HG03159 (cell line): ENCODE data around the gene GH1.
"Not testable (repeated sequence)": the region's sequence is repeated elsewhere in the genome, so short reads cannot be mapped to it uniquely, and the experiment has no call there.

ENCODE experiments used
- ATAC-seq: cut with Tn5 transposase; IDR thresholded peaks from one replicate; pipeline ENCODE4 v1.9.1; 2021; ENCODE audit warnings: mild to moderate bottlenecking, moderate library complexity; ENCODE audit not compliant: unreplicated experiment

GH1 gene

GRCh38 chr17:63918789-63919305 lies at the start of gene GH1:
Gene GH1, minus strand, starts transcription at chr17:63918839. Its CDS starts 63 bp downstream, at chr17:63918776.
- not testable (repeated sequence) for ATAC-seq

DNA sequence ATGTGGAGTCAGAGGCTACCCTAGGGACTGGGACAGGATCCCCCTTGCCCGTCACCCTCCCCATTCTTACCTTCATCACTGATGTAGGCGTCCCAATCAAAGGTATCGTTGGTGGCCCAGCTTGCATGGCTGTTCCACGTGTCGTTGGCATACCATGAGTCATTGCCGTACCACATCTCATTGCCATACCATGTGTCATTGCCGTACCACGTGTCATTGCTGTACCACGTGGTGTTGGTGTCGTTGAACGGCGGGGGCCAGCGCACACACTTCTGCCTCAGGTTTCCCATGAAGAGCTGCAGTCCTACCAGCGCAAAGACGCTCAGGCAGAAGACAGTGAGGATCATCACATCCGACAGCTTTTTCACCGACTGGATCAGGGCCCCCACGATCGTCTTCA lies 49.3 kb upstream of the GH1 start:
- ATAC-seq: no peak

GRCh38 chr17:63966646-63967264 lies 48.1 kb upstream of the GH1 start:
- ATAC-seq: peak; percentile 70

- no peak for ATAC-seq
Measured at GRCh38 chr17:63963123-63963522, 44.5 kb upstream of the GH1 start.

DNA sequence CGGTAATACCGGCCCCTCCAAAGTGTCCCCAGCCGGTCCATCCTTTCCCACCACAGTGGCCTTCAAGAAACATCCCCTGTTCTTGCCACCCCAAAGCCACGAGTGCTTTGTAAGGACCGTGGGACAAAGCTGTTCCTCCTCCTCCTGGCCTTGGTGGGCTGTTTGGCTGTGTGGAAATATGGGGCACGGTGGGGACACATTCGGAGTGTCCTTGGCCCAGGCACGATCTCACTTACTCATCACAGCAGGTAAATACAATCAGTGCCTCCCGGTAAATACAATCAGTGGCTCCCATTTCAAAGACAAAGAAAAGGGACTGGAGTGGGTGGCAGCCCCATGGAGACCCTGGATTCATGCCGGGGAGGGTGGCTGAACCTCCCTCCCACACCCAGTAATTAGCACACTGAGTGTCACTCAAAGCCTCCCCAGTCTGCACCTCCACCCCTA lies 43.7 kb upstream of the GH1 start:
- ATAC-seq: no peak

GRCh38 chr17:63961355-63962212 lies 42.9 kb upstream of the GH1 start:
- ATAC-seq: no peak

DNA sequence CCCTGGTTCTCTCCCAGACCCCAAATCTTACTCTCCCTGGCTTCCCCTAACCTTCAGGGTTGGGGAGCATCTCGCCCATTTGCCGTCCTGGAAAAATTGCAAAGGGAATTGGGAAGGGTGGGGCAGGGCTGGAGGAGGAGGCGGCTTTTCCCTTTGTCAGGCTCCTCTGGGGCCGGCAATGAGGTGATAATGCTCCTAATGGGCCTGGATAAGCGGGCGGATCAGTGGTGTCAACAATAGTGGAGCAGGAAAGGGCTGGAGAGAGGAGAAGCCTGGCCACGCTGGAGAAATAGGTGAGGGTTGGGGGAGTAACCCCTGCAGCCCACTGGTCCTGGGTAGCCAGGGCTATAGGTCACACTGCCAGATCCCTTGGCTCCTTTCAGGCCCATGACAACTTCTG lies 41.8 kb upstream of the GH1 start:
- ATAC-seq: no peak

- no peak for ATAC-seq
Measured at GRCh38 chr17:63960006-63960405, 41.4 kb upstream of the GH1 start.

DNA sequence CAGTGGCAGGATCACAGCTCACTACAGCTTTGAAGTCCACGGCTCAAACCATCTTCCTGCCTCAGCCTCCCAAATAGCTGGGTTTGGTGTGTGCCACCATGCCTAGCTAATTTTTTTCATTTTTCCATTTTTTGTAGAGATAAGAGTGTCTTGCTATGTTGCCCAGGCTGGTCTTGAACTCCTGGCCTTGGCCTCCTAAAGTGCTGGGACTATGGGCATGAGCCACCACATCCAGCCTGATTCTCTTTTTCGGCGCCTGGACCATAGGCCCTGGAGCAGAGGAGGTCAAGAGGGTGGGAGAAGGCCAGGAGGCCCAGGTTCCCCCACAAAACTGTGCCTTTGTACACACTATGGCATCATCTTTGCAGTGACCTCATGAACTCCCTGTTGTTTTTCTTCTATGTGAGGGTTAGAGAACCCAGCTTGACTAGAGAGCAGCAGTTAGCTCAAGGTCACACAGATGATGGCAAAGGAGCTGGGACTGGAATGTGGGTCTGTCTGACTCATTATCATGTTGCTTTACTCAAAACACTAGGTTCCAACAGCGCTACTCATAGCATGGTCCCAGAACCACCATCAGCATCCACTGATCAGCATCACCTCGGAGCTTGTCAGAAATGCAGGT lies 37.8 kb upstream of the GH1 start:
- no peak for ATAC-seq

- ATAC-seq: no peak
Measured at GRCh38 chr17:63955791-63956190, 37.2 kb upstream of the GH1 start.

- no peak for ATAC-seq
Measured at GRCh38 chr17:63955232-63955631, 36.6 kb upstream of the GH1 start.

DNA sequence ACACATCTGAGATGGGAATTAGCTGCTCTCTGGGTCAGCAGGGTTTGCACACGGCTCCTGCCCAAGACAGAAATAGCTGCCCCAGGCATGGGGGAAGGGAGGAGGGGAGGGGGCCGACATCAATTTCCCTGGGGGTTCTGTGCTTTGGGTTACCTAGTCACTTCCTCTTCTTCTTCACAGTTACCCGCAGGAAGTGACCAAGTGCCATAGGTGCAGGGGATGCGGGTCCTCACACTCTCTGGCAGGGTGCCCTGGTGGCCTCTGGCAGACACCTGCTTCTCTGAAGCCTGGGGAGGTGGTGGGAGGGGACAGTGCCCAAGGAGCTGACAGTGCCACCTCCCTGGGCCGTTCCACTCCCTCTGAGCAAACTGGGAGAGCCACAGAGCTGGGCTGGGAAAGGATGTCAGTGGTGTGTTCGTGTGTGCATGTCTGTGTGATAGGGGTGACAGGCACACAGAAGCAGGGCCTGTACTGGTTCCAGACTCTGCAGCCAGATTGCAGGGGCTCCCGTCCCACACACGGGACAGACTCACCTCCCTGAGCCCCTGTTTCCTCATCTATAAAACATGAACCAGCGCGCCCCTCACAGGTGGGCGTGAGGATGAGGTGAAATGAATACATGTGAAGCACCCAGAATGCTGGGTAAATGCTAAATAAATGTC lies 35.9 kb upstream of the GH1 start:
- ATAC-seq: peak; percentile 67

GRCh38 chr17:63950940-63951907 lies 32.6 kb upstream of the GH1 start:
- no peak for ATAC-seq

DNA sequence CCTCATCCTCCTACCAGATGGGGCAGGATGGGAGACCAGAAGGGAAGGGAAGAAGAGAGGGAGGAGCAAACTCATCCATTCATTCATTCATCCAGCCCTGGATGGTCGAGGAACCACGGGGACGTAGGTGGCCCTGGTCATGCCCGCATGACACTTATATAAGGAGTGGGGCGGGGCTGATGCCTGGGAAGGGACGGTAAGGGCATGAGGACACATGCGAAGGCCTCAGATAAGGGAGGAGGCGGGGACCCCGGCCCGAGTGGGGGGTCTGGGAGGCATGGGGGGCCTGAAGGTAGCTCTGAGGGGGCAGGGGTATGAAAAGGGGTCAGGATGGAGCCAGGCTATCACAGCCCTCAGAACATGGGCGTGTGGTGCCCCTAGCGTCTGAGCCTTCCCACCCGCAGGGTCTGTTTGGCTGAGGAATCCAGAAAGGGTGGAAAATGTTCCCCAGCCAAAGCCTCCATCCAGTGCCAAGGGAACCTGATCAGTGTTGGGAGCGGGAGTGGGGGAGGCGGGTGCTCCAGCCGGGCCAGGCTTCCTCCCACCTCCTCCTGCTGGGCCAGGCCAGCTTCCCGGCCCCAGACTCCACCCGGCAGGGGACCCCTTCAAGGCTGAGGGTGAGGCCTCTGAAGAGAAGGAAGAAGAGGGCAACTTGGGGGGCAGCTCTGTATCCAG lies 31.1 kb upstream of the GH1 start:
- ATAC-seq: no peak

DNA sequence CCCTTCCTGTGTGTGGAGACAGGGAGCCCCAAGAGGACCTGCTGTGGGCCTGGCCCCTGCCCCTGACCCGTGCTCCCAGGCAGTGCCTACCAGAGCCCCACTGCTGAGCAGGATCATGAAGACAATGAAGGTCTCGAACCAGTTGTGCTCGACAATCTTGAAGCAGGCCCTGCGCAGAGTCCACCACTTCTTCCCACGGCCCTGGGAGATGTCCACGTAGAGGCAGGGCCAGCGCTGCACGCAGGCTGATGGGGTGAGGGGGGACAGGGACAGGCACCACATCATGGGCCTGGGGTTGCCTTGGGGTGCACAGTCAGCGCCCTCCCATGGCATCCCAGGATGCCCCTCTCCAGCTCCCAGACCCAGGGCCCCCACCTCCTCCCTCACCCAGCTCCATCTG lies 29.9 kb upstream of the GH1 start:
- ATAC-seq: no peak

DNA sequence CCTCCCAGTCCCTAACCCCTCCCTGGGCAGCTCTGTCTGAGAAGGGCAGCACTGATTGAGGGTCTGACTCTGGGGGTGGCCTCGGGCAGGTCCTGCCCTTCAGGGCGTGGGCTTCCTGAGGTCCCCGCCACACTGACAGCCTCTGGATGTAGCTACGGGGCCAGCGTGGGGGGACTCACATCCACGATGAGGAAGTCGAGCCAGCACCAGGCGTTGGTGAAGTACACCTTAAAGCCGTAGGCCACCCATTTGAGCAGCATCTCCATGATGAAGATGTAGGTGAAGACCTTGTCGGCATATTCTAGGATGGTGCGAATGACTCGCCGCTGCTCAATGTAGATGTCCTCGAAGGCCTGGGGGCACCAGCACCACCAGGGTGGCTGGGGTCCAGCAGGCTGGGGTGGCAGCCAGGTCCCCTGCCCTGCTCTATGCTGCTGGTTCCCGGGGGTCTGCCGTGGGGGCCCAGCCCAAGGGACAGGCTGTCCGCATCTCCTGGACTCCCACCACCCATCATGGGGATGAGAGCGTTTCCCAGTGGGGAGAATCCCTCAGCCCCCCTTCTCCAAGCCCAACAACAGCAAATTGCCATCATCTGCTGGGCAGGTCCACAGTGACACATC lies 29.2 kb upstream of the GH1 start:
- no peak for ATAC-seq

- no peak for ATAC-seq
Measured at GRCh38 chr17:63946440-63947363, 28.1 kb upstream of the GH1 start.
